Tibial artery (tissue), 4 donors: Measurements from ENCODE around the gene AGPAT1.

Experiments
- DNase-seq, 2 donors: peaks; one replicate each; pipeline ENCODE4 v3.0.0-alpha.2; 2019
- H3K27ac ChIP-seq, 2 donors: fragments of 200-600 bp; sonication (generic) in 1 of 2; 1 replicate in 1 of 2; 2 replicates in 1 of 2; pipeline ENCODE4 v1.5.1; 2018 to 2019; ENCODE audit warnings: mild to moderate bottlenecking in 1 of 2
- H3K27me3 ChIP-seq, 2 donors: fragments of 200-600 bp; sonication (generic) in 1 of 2; one replicate each; pipeline versions ENCODE4 v1.5.1 to v1.6.0; 2016 to 2019
- H3K36me3 ChIP-seq, 3 donors: fragments of 200-600 bp; sonication (generic) in 2 of 3; one replicate each; pipeline ENCODE4 v1.5.1; 2016 to 2019; ENCODE audit warnings: mild to moderate bottlenecking in 2 of 3
- H3K4me1 ChIP-seq, 4 donors: fragments of 200-600 bp; sonication (generic) in 2 of 4; 1 replicate in 3 of 4; 2 replicates in 1 of 4; pipeline ENCODE4 v1.5.1; 2016 to 2019
- H3K4me3 ChIP-seq, 2 donors: fragments of 200-600 bp; sonication (generic) in 1 of 2; 1 replicate in 1 of 2; 2 replicates in 1 of 2; pipeline ENCODE4 v1.5.1; 2018 to 2019; ENCODE audit warnings: mild to moderate bottlenecking in 2 of 2
- H3K9me3 ChIP-seq, 3 donors: fragments of 200-600 bp; sonication (generic) in 1 of 3; one replicate each; pipeline ENCODE4 v1.5.1; 2016 to 2019
- intact Hi-C: fragments of 100-400 bp; cut with DNase I; formaldehyde crosslinking; loops from one replicate; pipeline ENCODE4 v1.15.0; 2023; ENCODE audit warnings: low total_unique reads
- TF ChIP-seq, protein P1 (sequence below), 2 experiments: fragments of 200-600 bp in 1 of 2; fragments of 450-650 bp in 1 of 2; IDR thresholded peaks; one replicate each; pipeline ENCODE4 v1.5.1; 2017 to 2019; ENCODE audit warnings: antibody characterized with exemption in 2 of 2, mild to moderate bottlenecking in 1 of 2, moderate library complexity in 1 of 2

AGPAT1 gene

DNA sequence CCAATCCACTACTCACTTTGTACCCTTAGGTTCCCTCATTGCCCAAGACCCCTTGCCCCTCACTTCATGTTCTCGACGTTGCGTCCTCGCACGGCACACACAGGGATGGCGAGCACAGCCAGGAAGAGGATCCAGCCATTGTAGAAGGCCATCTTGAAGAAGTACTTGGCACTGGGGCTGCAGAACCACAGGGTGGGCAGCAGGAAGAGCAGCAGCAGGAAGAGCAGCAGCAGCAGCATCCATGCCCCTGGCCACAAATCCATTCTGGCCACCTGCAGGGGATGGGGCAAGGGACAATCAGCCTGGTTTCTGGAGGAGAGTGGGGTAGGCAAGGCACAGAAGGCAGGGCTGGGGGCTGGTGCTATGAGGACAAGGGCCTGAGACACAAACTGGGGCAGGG, 4.7 kb downstream of the AGPAT1 start:
- Histone ChIP-seq H3K4me3 (no peak overlapping the region), H3K27ac (no peak overlapping the region), H3K9me3 (no peaks in the 10 kb centered on the region), H3K27me3 (no peaks in the 10 kb centered on the region), H3K4me1 (peaks cover 0 to 22% (median 12%) of the 10 kb centered on the region in 4 donors), H3K36me3 (peaks cover 25 to 52% (median 46%) of the 10 kb centered on the region in 3 donors)
- intact Hi-C loops: no loop called here
- TF ChIP-seq, protein P1, sequence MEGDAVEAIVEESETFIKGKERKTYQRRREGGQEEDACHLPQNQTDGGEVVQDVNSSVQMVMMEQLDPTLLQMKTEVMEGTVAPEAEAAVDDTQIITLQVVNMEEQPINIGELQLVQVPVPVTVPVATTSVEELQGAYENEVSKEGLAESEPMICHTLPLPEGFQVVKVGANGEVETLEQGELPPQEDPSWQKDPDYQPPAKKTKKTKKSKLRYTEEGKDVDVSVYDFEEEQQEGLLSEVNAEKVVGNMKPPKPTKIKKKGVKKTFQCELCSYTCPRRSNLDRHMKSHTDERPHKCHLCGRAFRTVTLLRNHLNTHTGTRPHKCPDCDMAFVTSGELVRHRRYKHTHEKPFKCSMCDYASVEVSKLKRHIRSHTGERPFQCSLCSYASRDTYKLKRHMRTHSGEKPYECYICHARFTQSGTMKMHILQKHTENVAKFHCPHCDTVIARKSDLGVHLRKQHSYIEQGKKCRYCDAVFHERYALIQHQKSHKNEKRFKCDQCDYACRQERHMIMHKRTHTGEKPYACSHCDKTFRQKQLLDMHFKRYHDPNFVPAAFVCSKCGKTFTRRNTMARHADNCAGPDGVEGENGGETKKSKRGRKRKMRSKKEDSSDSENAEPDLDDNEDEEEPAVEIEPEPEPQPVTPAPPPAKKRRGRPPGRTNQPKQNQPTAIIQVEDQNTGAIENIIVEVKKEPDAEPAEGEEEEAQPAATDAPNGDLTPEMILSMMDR (IDR thresholded peaks at IDR 0.05): no peak
- DNase-seq: no peak

- no peak overlapping the region for H3K27ac ChIP-seq
- intact Hi-C loops: no loop called here
- peaks cover 25 to 60% (median 52%) of the 10 kb centered on the region in 3 donors for H3K36me3 ChIP-seq
These were observed 5.6 kb downstream of the AGPAT1 start for GRCh38 chr6:32170294-32170693.

DNA sequence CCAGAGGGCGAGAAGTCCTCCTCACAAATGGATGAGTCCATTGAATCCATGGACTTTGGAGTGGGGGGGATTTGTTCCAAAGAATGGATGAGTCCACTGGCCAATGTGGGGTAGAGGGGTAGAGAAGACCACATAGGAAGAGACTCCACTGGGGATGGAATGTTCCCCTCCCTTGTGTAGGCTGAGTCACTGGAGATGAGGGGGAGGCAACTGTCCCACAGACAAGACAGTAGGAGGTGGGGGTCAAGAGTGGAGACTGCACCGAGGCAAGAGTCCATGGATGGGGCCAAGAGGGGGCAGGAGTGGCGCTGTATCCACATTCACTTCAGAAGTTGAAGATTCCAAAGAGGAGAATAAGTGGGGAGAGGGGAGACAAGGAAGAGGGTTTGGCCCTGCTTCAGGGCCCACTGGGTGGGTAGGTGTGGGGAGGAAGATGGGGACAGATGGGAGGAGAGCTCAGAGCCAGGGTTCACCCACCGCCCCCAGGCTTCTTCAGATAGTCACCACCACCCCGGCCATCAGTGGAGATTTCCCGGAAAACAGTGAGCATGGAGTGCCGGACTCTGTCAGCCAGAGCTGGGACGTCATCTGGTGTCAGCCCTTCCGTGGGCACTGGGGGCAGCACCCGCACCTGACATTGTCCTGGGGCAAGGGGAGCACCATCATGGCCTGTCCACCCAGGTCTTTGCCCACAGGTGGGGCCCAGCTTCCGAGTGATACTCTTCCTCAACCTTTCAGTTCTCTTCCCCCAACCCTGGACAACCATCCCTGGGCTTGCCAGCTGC, 6.9 kb downstream of the AGPAT1 start:
- no peak overlapping the region for H3K27ac ChIP-seq
- intact Hi-C loops: no loop called here
- TF ChIP-seq, protein P1 (IDR thresholded peaks at IDR 0.05): no peak
- H3K36me3 ChIP-seq: peaks cover 31 to 69% (median 61%) of the 10 kb centered on the region in 3 donors
- H3K4me3 ChIP-seq: no peak overlapping the region
- H3K27me3 ChIP-seq: no peaks in the 10 kb centered on the region
- no peaks in the 10 kb centered on the region for H3K9me3 ChIP-seq
- no peak for DNase-seq
- peaks cover 0 to 6% (median 0%) of the 10 kb centered on the region in 4 donors for H3K4me1 ChIP-seq

More at GRCh38 chr6:32170294-32170693, 5.6 kb downstream of the AGPAT1 start:
- no peaks in the 10 kb centered on the region for H3K27me3 ChIP-seq
- no peak for DNase-seq
- no peak overlapping the region for H3K4me3 ChIP-seq
- peaks cover 0 to 14% (median 9%) of the 10 kb centered on the region in 4 donors for H3K4me1 ChIP-seq
- no peaks in the 10 kb centered on the region for H3K9me3 ChIP-seq
- TF ChIP-seq, protein P1 (IDR thresholded peaks at IDR 0.05): no peak

DNA sequence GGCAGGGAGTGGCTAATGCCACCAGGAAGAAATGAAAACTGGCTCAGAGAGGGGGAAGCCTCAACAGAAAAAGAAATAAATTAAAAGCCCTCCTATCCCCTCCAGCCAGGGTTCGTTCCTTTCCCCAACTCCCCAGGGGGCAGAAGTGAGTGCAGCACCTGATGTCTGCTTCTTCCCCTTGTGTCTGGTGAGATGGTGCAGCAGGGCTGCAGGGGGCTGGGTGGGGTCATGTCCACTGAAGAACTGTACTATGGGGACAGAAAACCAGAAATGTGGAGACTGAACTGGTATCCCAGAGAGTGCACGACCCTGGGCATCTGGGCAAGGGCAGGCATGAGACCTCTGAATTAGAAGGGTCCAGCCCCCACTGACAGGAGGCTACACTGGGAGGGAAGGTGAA, 7.5 kb downstream of the AGPAT1 start:
- no peak for DNase-seq
- Histone ChIP-seq H3K9me3 (no peaks in the 10 kb centered on the region), H3K27ac (no peak overlapping the region), H3K36me3 (peaks cover 34 to 69% (median 62%) of the 10 kb centered on the region in 3 donors), H3K27me3 (no peaks in the 10 kb centered on the region), H3K4me3 (no peak overlapping the region), H3K4me1 (peaks cover 0 to 2% (median 0%) of the 10 kb centered on the region in 4 donors)
- TF ChIP-seq, protein P1 (IDR thresholded peaks at IDR 0.05): no peak
- intact Hi-C loops: no loop called here

DNA sequence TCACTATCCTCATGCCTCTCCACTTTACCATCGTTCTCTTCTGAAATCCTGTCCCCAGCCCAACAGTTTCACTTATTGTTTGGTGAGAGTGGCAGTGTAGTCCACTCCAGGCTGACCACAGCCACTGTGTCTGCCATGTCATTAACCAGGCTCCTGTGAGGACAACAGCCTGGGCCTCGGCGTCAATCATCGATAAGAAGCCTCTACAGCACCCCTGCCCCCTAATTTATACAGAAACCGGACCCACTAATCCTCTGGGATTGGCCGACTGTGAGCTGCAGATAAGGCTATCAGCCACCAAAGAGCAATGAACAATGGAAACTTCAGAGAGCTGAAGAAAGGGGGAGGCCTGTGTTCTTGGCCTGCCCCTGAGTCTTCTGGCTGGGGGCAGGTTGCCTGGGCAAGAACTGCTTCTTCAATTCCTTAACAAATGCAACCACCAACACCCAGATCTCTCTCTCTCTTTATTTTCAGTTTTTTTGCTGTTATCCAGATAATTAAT, 8.1 kb downstream of the AGPAT1 start:
- Histone ChIP-seq H3K27ac (no peak overlapping the region), H3K36me3 (peaks cover 39 to 74% (median 64%) of the 10 kb centered on the region in 3 donors), H3K4me3 (no peak overlapping the region), H3K4me1 (no peaks in the 10 kb centered on the region), H3K27me3 (no peaks in the 10 kb centered on the region), H3K9me3 (no peaks in the 10 kb centered on the region)
- intact Hi-C loops: no loop called here
- TF ChIP-seq, protein P1 (IDR thresholded peaks at IDR 0.05): no peak
- DNase-seq: no peak
